Activated B cell treated with CpG ODN at 0.5 μM for 24 hours (primary cell): ENCODE results near the gene SYT9. TPM values are rescaled to one million over a fixed set of nuclear protein-coding genes. Genes with fewer than 3 reads are reported as not detected.

ENCODE experiments used
- ATAC-seq: fragments of 200-7000 bp; cut with Tn5 transposase; one replicate; pipeline ENCODE4 v1.10.0; 2021; ENCODE audit warnings: low read depth, mild to moderate bottlenecking, moderate library complexity
- CTCF ChIA-PET: fragments of 350-600 bp; sonication (Branson Sonifier 250); formaldehyde crosslinking; loops from one replicate; lab custom pipeline; 2021; ENCODE audit warnings: antibody characterized with exemption; lab: Charles Lee
- POLR2A ChIA-PET: fragments of 350-600 bp; sonication (Branson Sonifier 250); formaldehyde crosslinking; loops from one replicate; lab custom pipeline; 2021; ENCODE audit warnings: antibody characterized with exemption; lab: Charles Lee
- DNase-seq: peaks from one replicate; pipeline ENCODE4 v3.0.0; 2022
- H3K27ac Mint-ChIP-seq: one replicate; pipeline ENCODE4 v1.8.0; 2020; ENCODE audit warnings: mixed read lengths
- H3K27me3 Mint-ChIP-seq: one replicate; pipeline ENCODE4 v1.8.0; 2021; ENCODE audit warnings: mixed read lengths
- H3K36me3 Mint-ChIP-seq: one replicate; pipeline ENCODE4 v1.8.0; 2021; ENCODE audit warnings: low read depth, mixed read lengths
- H3K4me1 Mint-ChIP-seq: one replicate; pipeline ENCODE4 v1.8.0; 2021; ENCODE audit warnings: mixed read lengths
- H3K4me3 Mint-ChIP-seq: one replicate; pipeline ENCODE4 v1.8.0; 2020; ENCODE audit warnings: mild to moderate bottlenecking, mixed read lengths
- H3K9me3 Mint-ChIP-seq: one replicate; pipeline ENCODE4 v1.8.0; 2020; ENCODE audit warnings: mixed read lengths
- CTCF ChIP-seq: fragments of 200-600 bp; IDR thresholded peaks from one replicate; pipeline ENCODE4 v1.8.0; 2022; ENCODE audit warnings: antibody characterized with exemption, mild to moderate bottlenecking
- intact Hi-C: fragments of 100-400 bp; cut with micrococcal nuclease; formaldehyde crosslinking; loops from one replicate; pipeline ENCODE4 v1.15.1; 2024
- total RNA-seq: library from RNA; stranded (reverse); gene quantifications from 2 replicates; pipeline ENCODE4 v1.2.3, GENCODE V29; 2022

SYT9 gene
- total RNA-seq, 1 donor from 2014 or later: not detected

GRCh38 chr11:7384691-7385090 lies 133.0 kb downstream of the SYT9 start:
- intact Hi-C loops: no loop called here
- ATAC-seq (no peak), DNase-seq (no peak)
- peaks cover 8% of the 10 kb centered on the region for H3K27me3 Mint-ChIP-seq
- H3K9me3 Mint-ChIP-seq: no peaks in the 10 kb centered on the region
- ChIA-PET POLR2A (no interaction called here), CTCF (no interaction called here)
- no peaks in the 10 kb centered on the region for H3K36me3 Mint-ChIP-seq
- no peak overlapping the region for H3K4me3 Mint-ChIP-seq
- no peak overlapping the region for H3K27ac Mint-ChIP-seq
- TF ChIP-seq CTCF: no peak
- peaks cover 29% of the 10 kb centered on the region for H3K4me1 Mint-ChIP-seq

GRCh38 chr11:7385532-7385931 lies 133.8 kb downstream of the SYT9 start:
- H3K9me3 Mint-ChIP-seq: peaks cover 2% of the 10 kb centered on the region
- intact Hi-C loops: no loop called here
- H3K27me3 Mint-ChIP-seq: peaks cover 3% of the 10 kb centered on the region
- no peak overlapping the region for H3K4me3 Mint-ChIP-seq
- ChIA-PET POLR2A (no interaction called here), CTCF (no interaction called here)
- DNase-seq (no peak), ATAC-seq (no peak)
- H3K27ac Mint-ChIP-seq: no peak overlapping the region
- H3K36me3 Mint-ChIP-seq: no peaks in the 10 kb centered on the region
- H3K4me1 Mint-ChIP-seq: peaks cover 29% of the 10 kb centered on the region
- no peak for TF ChIP-seq CTCF

GRCh38 chr11:7413961-7414915 lies 162.5 kb downstream of the SYT9 start:
- ATAC-seq: no peak
- Mint-ChIP-seq H3K27me3 (peaks cover 28% of the 10 kb centered on the region), H3K4me1 (no peaks in the 10 kb centered on the region), H3K27ac (no peak overlapping the region), H3K4me3 (no peak overlapping the region), H3K9me3 (peaks cover 7% of the 10 kb centered on the region), H3K36me3 (no peaks in the 10 kb centered on the region)
- TF ChIP-seq CTCF: no peak
- no peak for DNase-seq
- POLR2A ChIA-PET: no interaction called here
- intact Hi-C loops: no loop called here
- CTCF ChIA-PET: interaction anchor here (1.5 kb wide), 1 partner anchor 61 kb away, joined by 4 read pairs; no protein-coding TSS in a partner anchor

GRCh38 chr11:7414973-7415817 lies 163.5 kb downstream of the SYT9 start:
- ChIA-PET CTCF (no interaction called here), POLR2A (no interaction called here)
- Mint-ChIP-seq H3K4me1 (no peaks in the 10 kb centered on the region), H3K4me3 (no peak overlapping the region), H3K9me3 (peaks cover 7% of the 10 kb centered on the region), H3K27me3 (peaks cover 28% of the 10 kb centered on the region), H3K27ac (no peak overlapping the region), H3K36me3 (no peaks in the 10 kb centered on the region)
- ATAC-seq (no peak), DNase-seq (no peak)
- intact Hi-C loops: no loop called here
- TF ChIP-seq CTCF: no peak

- Mint-ChIP-seq H3K4me1 (no peaks in the 10 kb centered on the region), H3K27ac (no peak overlapping the region), H3K27me3 (peaks cover 29% of the 10 kb centered on the region), H3K4me3 (no peak overlapping the region), H3K36me3 (no peaks in the 10 kb centered on the region), H3K9me3 (peaks cover 6% of the 10 kb centered on the region)
- intact Hi-C loops: no loop called here
- POLR2A ChIA-PET: no interaction called here
- CTCF ChIA-PET: no interaction called here
- TF ChIP-seq CTCF: no peak
- DNase-seq (no peak), ATAC-seq (no peak)
These were observed 164.4 kb downstream of the SYT9 start for GRCh38 chr11:7416080-7416479.
